ENCODE data around the gene POLD4. TPM values are rescaled to one million over a fixed set of nuclear protein-coding genes. Genes with fewer than 3 reads are reported as not detected.

Gene POLD4
- total and polyA plus RNA-seq, 5 donors: 53.8 to 124 (median 67.1) TPM

DNA sequence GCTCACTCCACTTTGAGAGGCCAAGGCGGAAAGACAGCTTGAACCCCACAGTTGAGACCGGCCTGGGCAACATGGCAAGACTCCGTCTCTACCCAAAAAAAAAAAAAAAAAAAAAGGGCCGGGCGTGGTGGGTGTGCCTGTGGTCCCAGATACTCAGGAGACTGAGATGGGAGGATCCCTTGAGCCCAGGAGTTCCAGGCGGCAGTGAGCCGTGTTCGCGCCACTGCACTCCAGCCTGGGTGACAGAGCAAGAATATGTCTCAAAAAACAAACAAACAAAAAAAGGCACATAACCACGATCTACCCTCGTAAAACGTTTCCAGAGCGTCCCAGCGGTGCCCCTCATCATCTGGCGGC is 37.6 kb upstream of the POLD4 start:
- no peak for DNase-seq
- intact Hi-C loops (cut with DNase I): loop anchor here in 3 of 4 donors (5.0 to 10.0 kb wide), 3 partner anchors 39 to 116 kb away; partner anchors contain the start of genes CDK2AP2 (in 2 of the 3), PITPNM1 (in 2 of the 3) and POLD4 (in 1 of the 3)
- H3K9me3 ChIP-seq (ENCODE audit: control insufficient read depth, low read length): no peaks in the 10 kb centered on the region
- no peaks in the 10 kb centered on the region for H3K27me3 ChIP-seq (ENCODE audit: control insufficient read depth, insufficient read depth)
- H3K27ac ChIP-seq (ENCODE audit: low read length): peak overlapping the region; percentile 44
- ATAC-seq: no peak
- peaks cover 2% of the 10 kb centered on the region for H3K4me1 ChIP-seq (ENCODE audit: control insufficient read depth, insufficient read depth, low read length)
- H3K4me3 ChIP-seq (ENCODE audit: low read length): peak overlapping the region; percentile 73
- WGBS: 13% methylated on average over 15 of the region's 15 CpGs

GRCh38 chr11:67389477-67389876 is 36.1 kb upstream of the POLD4 start:
- Histone ChIP-seq H3K4me3 (ENCODE audit: low read length) (no peak overlapping the region), H3K4me1 (ENCODE audit: control insufficient read depth, insufficient read depth, low read length) (peaks cover 2% of the 10 kb centered on the region), H3K27ac (ENCODE audit: low read length) (no peak overlapping the region), H3K9me3 (ENCODE audit: control insufficient read depth, low read length) (no peaks in the 10 kb centered on the region), H3K27me3 (ENCODE audit: control insufficient read depth, insufficient read depth) (no peaks in the 10 kb centered on the region)
- intact Hi-C loops (cut with DNase I): no loop called here
- DNase-seq: peak in 1 of 3 donors; percentile 77
- ATAC-seq: no peak
- WGBS: 62% methylated on average over 6 of the region's 6 CpGs

DNA sequence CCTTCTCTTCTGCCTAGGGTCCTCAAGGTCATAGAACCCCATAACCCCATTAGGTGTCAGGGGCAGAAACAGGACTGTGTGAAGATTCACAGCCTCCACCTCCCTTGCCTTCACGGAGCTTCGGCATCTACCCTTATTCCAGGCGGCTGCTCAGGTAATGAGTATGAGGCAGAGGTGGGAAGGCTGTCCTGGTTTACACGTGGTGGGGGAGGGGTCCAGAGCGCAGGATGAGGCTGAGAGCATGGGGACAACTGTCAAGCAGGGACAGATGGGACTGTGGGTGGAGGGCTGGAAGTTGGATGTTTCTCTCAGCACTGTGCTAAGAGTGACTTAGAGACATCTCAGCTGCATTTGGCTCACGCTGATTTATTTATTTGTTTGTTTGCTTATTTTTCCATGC is 34.2 kb upstream of the POLD4 start:
- DNase-seq (no peak), ATAC-seq (no peak)
- Histone ChIP-seq H3K4me1 (ENCODE audit: control insufficient read depth, insufficient read depth, low read length) (peaks cover 2% of the 10 kb centered on the region), H3K9me3 (ENCODE audit: control insufficient read depth, low read length) (no peaks in the 10 kb centered on the region), H3K4me3 (ENCODE audit: low read length) (no peak overlapping the region), H3K27me3 (ENCODE audit: control insufficient read depth, insufficient read depth) (no peaks in the 10 kb centered on the region), H3K27ac (ENCODE audit: low read length) (no peak overlapping the region)
- intact Hi-C loops (cut with DNase I): no loop called here
- 63% methylated on average over 6 of the region's 6 CpGs for WGBS

DNA sequence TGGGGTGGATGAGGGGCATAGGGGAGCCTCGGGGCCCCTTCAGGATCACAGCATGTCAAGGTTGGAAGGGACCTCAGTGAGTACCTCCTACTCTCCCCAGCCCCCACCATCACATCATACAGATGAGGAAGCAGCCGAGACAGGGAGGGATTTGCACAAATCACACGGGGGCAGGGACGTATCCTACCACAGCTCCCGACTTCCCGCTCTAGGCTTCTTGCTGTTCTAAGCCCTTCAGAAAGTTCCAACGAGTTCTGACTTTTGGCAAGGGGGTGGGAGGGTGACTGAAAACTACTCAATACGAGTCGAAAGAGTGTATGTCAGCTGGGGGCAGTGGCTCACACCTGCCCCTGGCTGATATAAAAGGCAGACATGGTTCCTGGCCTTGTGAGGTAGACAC is 33.7 kb upstream of the POLD4 start:
- DNase-seq: no peak
- Histone ChIP-seq H3K27ac (ENCODE audit: low read length) (no peak overlapping the region), H3K4me1 (ENCODE audit: control insufficient read depth, insufficient read depth, low read length) (no peaks in the 10 kb centered on the region), H3K9me3 (ENCODE audit: control insufficient read depth, low read length) (no peaks in the 10 kb centered on the region), H3K27me3 (ENCODE audit: control insufficient read depth, insufficient read depth) (no peaks in the 10 kb centered on the region), H3K4me3 (ENCODE audit: low read length) (no peak overlapping the region)
- intact Hi-C loops (cut with DNase I): no loop called here
- ATAC-seq: no peak
- 20% methylated on average over 9 of the region's 9 CpGs for WGBS

DNA sequence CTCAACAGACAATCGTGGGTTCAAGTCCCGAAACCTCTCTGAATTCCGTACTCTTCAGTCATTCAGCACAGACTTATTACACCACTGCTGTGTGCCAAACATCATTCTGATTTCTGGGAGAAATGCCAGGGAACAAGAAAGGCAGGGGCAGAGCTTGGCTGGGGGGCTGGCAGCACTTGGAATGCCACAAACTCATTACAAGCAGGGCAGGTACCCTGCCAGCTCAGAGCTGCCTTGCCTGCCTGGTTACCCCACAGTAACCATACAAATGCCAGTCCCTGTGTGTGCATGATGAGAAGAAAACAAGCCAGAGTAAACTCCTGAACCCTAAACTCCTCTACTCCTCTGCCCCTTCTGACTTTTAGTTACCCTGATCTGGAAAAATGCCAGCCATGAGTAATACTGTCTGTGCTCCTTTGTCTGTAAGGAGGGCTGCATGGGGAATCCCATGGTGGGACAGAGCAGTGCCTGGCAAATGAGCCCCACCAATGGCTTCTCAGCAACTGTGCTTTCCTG is 31.6 kb upstream of the POLD4 start:
- intact Hi-C loops (cut with DNase I): loop anchor here in 2 of 4 donors (2.0 to 5.0 kb wide), 2 partner anchors 34 to 38 kb away; no protein-coding TSS in a partner anchor

GRCh38 chr11:67382276-67383136 is 29.2 kb upstream of the POLD4 start:
- intact Hi-C loops (cut with DNase I): loop anchor here in 1 of 4 donors (5.0 kb wide), 1 partner anchor 35 kb away; no protein-coding TSS in a partner anchor
- Histone ChIP-seq H3K9me3 (ENCODE audit: control insufficient read depth, low read length) (no peaks in the 10 kb centered on the region), H3K4me3 (ENCODE audit: low read length) (no peak overlapping the region), H3K27me3 (ENCODE audit: control insufficient read depth, insufficient read depth) (no peaks in the 10 kb centered on the region), H3K27ac (ENCODE audit: low read length) (no peak overlapping the region), H3K4me1 (ENCODE audit: control insufficient read depth, insufficient read depth, low read length) (no peaks in the 10 kb centered on the region)
- peak; percentile 78 to 85 for ATAC-seq
- WGBS: 41% methylated on average over 16 of the region's 16 CpGs
- DNase-seq: peak; percentile 81 to 92 (median 90)

More for the DNA sequence above, 31.6 kb upstream of the POLD4 start:
- ATAC-seq (no peak), DNase-seq (no peak)
- Histone ChIP-seq H3K9me3 (ENCODE audit: control insufficient read depth, low read length) (no peaks in the 10 kb centered on the region), H3K4me1 (ENCODE audit: control insufficient read depth, insufficient read depth, low read length) (no peaks in the 10 kb centered on the region), H3K4me3 (ENCODE audit: low read length) (no peak overlapping the region), H3K27ac (ENCODE audit: low read length) (no peak overlapping the region), H3K27me3 (ENCODE audit: control insufficient read depth, insufficient read depth) (no peaks in the 10 kb centered on the region)
- WGBS: 45% methylated on average over 3 of the region's 3 CpGs

GRCh38 chr11:67381244-67381972 is 28.1 kb upstream of the POLD4 start:
- Histone ChIP-seq H3K27ac (ENCODE audit: low read length) (no peak overlapping the region), H3K9me3 (ENCODE audit: control insufficient read depth, low read length) (no peaks in the 10 kb centered on the region), H3K4me1 (ENCODE audit: control insufficient read depth, insufficient read depth, low read length) (no peaks in the 10 kb centered on the region), H3K27me3 (ENCODE audit: control insufficient read depth, insufficient read depth) (no peaks in the 10 kb centered on the region), H3K4me3 (ENCODE audit: low read length) (no peak overlapping the region)
- DNase-seq (no peak), ATAC-seq (no peak)
- WGBS: 75% methylated on average over 13 of the region's 13 CpGs
- intact Hi-C loops (cut with DNase I): loop anchor here in 1 of 4 donors (5.0 kb wide), 1 partner anchor 34 kb away; no protein-coding TSS in a partner anchor

DNA sequence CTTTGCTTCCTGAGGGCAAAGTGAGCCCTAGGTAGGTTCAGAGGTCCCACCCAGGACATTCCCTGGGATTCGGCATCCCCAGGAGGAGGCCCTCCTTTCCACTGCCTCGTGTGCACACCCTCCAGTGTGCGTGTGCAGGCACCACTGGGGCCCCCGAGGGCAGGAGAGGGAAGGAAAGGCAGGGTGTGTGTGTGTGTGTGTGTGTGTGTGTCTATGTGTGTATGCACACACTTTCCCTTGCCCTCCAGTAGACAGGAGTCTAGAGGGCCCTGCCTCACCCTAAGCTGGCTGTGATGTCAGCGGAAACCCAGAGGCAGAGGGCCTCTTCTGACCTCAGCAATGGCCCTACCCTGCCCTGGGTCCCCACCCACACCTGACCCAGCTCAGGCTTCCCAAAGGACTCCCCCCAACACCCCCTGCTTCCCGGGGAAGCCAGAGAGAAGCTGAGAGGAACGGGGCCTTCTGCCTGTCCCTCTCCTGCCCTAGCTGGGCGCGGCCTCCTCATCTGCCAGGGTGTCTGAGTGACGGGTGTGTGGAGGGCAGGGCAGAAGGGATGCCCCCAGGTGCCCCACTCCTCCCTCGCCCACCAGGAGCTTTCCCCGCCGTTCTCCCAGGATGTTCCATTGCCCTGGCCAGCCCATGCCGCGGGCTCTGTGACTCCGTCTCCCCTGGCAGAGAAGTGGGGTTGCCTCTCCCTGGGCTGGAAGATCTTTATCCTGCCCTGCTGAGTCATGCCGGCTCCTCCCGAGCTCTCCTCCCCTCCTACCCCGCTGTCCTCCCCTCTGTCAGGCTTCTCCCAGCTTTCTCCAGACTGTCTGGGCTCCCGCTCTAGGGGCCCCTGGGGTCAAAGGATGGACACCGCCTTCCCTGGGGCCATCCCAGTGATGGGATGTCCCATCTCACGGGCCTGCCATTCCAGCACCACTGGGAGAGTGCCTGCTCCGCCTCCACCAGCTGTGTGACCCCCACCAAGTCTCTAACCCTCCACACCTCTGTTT is 26.0 kb upstream of the POLD4 start:
- 79% methylated on average over 23 of the region's 23 CpGs for WGBS
- ATAC-seq (no peak), DNase-seq (no peak)
- H3K4me1 ChIP-seq (ENCODE audit: control insufficient read depth, insufficient read depth, low read length): no peaks in the 10 kb centered on the region
- intact Hi-C loops (cut with DNase I): loop anchor here in 1 of 4 donors (5.0 kb wide), 1 partner anchor 32 kb away; no protein-coding TSS in a partner anchor
- H3K9me3 ChIP-seq (ENCODE audit: control insufficient read depth, low read length): no peaks in the 10 kb centered on the region
- no peaks in the 10 kb centered on the region for H3K27me3 ChIP-seq (ENCODE audit: control insufficient read depth, insufficient read depth)
- no peak overlapping the region for H3K27ac ChIP-seq (ENCODE audit: low read length)
- H3K4me3 ChIP-seq (ENCODE audit: low read length): no peak overlapping the region

DNA sequence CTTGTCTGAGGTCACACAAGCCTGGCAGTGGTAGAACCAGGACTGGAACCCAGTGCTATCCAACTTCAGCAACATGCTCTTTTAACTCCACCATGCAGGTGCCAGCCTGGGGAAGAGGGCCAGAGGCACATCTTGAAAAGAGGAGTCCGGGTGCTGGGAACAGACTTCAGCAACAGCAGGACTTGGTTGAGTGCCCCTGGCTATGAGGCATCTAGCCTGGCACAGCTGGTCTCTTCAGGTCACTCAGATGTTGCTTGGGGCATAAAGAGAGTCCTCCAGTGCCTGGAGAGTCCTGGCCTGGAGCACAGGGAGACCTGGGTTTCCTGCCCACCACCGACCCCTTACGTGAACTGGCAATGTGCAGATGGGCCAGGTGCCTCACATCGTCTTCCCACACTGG is 25.2 kb upstream of the POLD4 start:
- Histone ChIP-seq H3K27me3 (ENCODE audit: control insufficient read depth, insufficient read depth) (no peaks in the 10 kb centered on the region), H3K27ac (ENCODE audit: low read length) (no peak overlapping the region), H3K4me3 (ENCODE audit: low read length) (no peak overlapping the region), H3K4me1 (ENCODE audit: control insufficient read depth, insufficient read depth, low read length) (no peaks in the 10 kb centered on the region), H3K9me3 (ENCODE audit: control insufficient read depth, low read length) (no peaks in the 10 kb centered on the region)
- WGBS: 94% methylated on average over 4 of the region's 4 CpGs
- DNase-seq (no peak), ATAC-seq (no peak)
- intact Hi-C loops (cut with DNase I): no loop called here
